CD1c-positive myeloid dendritic cell (primary cell): ENCODE results near the gene TMEM135.

ENCODE experiments used
- DNase-seq: peaks from one replicate; pipeline ENCODE4 v3.0.0-alpha.2; 2016; ENCODE audit errors: extremely low spot score

TMEM135 gene

DNA sequence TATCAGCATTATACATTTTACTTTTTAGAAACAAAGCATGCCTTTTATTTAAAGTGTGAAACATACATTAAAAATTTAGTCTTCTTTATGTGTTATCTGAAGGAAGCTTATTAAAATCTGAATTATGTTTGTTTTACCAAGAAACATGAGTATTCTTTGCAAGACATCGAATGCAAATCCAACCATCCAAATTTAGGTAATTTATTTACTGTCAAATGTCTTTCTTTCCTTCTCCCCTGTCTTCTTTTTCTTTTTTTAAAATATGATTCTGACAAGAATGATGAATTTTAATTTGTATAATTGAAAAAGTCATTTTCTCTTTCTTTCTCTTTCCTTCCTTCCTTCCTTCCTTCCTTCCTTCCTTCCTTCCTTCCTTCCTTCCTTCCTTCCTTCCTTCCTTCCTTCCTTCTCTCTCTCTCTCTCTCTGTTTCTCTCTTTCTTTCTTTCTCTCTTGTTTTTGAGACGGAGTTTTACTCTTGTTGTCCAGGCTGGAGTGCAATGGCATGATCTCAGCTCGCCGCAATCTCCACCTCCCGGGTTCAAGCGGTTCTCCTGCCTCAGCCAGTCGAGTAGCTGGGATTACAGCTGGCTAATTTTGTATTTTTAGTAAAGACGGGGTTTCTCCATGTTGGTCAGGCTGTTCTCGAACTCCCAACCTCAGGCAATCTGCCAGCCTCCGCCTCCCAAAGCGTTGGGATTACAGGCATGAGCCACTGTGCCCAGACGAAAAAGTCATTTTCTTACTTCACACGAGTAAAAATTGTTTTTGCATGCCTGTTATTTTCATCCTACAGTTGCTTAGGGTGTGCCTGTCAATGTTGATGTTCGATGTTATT, 157.5 kb downstream of the TMEM135 start:
- no peak for DNase-seq

DNA sequence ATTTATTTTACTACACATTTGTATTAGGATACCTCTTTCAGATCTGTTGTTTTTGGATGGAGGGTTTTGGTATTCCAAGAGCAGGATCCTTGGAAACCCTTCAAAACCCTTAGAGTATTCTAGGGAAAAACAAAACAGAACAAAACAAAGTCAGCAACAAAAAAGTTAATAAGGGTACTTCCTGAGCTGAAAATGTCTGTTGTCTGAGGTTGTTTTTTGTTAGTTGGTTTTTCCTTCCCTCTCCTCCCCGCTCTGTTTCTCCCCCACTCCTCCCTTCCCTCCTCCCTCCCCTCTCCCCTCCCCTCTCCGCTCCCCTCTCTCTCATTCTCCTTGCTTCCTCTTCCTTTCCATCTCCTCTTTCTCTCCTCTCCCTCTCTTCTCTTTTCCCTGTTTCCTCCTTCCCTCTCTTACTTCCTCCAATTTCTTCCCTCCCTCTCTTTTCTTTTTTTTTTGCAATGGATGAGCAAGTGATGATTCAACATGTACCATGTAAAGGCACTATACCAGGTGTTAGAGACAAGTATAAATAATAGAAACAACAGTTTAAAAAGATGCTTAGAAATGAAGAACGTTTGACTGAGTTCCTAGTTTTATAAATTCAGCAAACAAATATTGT, 160.6 kb downstream of the TMEM135 start:
- no peak for DNase-seq

DNA sequence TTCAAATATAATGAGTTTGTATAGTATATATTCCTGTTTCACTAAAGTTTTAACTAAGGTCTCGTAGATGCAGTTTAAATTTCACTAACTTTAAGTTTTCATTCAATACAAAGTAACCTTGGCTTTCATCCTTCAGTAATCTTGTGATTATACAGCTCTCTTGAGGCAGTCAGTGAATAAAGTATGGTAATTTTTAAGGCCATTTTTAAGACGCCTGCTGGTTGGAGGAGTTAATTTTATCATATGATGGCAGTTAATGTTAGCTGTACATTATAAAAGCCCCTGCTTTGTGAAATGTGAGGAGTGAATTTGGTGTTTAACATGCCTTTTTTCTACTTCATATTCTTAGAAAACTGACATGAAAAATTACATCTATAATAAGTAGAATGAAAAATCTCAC, 163.6 kb downstream of the TMEM135 start:
- DNase-seq = no peak

DNA sequence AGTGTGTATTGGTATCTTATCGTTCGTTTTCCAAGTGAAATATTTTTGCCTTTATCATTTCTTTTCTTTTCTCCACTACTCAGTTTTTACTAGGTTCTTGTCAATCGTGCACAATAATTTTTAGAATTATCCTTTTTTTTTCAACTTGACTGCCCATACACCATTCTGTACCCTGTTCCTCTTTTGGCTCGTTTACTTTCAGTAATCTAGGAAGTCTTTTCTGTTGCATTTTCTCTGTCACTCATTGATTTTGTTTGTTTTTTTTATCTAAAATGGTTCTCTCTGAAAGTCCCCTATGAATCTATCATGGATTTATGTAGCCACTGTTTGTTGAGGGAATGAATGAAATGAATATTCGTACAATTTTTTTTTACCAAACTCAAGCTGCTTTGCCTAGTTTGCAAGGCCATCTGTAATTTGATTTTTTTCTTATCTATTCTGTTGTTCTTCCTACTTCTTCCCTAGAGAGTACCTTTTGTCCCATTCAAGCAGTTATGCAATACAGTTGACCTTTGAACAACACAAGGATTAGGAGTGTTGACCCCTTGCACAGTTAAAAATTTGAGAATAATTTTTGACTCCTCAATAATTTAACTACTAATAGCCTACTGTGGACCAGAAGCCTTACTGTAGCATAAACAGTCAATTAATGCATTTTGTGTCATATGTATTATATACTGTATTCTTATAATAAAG, 166.3 kb downstream of the TMEM135 start:
- DNase-seq = no peak

DNA sequence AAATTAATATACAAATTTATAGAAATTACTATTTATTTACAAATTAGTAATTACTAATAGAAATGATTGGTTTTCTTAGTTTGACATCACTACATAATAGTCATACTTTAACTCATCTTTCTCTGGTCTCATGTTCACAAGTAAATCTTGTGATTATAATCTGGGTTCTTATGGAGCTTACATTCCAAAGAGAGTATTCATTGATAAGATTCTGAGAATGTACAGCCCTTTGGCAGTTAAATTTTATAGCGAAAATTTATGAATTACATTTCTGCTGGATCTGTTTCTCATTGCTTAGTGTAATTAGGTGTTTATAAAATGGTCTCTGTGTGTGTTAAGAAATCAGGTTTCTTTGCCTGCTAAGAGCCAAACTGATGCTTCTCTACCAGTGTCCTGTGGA, 175.2 kb downstream of the TMEM135 start:
- DNase-seq = no peak

DNA sequence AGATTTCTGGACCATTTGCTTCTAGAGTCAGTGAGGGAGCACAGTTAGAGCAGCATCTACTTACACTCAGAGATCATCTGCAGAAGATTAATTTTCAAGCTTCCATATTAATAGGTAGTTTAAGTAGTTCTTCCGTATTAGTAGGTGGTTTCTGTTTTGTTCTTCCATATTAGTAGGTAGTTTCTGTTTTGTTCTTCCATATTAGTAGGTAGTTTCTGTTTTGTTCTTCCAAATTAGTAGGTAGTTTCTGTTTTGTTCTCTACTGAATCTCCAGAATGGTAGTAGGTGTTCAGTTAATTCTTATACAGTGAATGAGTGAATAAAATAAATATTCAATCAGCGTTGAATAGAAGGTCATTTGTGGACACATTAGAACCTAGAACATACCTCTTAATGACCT, 175.7 kb downstream of the TMEM135 start:
- DNase-seq = no peak

DNA sequence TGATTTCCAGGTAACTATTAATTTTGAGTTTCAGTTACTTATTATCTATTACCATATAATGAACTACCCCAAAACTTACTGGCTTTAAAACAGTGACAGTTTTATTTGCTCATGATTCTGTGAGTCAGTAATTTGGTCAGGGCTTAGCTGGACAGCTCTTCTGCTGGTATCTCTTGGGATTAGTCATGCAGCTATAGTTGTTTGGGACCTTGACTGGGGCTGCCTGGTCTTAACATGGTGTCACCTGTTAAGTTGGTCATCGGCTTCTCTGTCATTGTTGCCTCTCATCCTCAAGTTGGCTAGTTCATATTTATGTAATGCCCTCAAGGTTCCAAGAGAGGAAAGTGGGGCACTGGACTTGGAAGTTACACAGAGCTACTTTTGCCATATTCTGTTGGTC, 177.5 kb downstream of the TMEM135 start:
- DNase-seq = no peak

DNA sequence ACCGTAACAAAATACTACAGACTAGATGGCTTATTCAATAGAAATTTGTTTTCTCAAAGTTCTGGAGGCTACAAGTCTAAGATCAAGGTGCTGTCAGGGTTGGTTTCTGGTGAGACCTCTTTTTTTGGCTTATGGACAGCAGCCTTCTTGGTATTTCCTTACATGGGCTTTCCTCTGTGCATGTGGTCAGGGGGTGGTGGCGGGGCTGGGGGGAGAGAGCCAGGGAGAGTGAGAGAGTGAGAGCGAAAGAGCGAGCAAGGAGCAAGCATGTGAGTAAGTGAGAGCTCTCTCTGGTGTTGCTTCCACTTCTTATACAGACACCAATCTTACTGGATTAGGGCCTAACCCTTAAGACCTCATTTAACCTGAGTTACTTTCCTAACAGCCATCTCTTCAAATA, 181.5 kb downstream of the TMEM135 start:
- DNase-seq = no peak

DNA sequence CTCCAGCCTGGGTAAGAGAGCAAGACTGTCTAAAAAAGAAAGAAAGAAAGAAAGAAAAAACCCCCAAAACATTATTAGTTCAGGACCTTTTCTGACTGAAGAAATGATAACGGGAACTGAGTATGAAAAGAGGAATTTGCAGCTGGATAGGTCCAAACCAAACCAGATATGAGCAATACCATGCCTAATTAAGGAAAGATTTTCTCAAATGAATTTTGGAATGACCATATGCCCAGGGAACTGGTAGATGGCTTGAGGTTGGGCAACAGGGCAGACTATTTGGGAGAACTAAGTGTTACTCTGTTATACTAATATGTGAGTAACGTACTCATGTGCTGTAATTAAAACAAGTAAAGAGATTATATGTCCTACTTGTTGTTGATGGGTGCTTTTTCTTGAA, 186.1 kb downstream of the TMEM135 start:
- DNase-seq = no peak

DNA sequence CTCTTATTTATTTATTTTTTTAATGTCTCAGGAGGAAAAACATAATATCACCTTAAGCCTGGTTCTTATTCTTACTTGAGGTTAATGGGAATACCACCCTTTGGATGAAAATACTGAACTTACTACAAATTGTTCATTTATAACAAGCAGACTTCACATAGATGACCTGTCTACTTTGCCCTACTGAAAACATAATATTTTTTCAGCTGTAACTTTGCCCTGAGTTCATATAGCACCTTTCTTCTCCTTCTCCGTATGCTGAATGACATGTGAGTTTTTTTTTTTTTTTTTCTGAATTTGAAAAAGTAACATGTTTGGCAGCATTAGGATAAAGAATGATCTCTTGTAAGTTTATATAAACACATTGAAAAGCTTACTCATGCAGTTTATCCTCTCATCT, 186.8 kb downstream of the TMEM135 start:
- DNase-seq = no peak

DNA sequence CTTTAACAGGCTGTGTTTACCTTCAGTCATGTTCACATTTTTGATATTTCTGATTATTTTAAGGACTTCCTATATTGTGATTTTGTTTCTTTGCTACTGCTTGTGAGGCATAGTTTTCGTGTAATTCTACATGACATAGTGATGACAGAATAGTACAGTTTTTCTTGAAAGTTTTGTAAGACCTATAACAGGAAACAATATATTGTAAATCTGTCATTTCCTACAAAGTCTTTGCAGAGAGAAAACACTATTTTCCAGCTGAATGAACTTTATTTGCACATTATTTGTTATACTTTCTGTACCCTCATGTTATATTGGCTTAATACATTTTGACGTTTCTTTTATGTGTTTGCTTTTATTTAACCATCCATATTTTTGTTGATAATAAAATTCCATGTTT, 191.1 kb downstream of the TMEM135 start:
- DNase-seq = no peak

DNA sequence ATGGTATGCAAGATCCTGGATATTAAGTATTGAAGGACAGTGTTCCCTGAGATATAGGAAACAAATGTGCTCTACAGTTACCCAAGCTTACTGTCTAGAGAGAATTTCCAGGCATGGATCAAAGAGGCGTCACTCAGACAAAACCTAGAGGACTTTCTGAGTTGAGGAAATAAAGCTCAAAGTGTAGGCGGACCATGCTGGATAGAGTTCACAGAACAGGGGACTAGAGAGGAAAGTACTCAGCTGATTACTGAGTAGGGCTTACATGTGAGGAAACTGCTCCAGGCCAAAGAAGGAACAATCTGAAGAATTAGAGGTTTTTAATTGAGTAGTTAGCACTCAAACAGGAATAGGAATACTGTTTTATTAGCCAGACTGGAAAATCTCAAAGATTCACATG, 193.3 kb downstream of the TMEM135 start:
- no peak for DNase-seq

DNA sequence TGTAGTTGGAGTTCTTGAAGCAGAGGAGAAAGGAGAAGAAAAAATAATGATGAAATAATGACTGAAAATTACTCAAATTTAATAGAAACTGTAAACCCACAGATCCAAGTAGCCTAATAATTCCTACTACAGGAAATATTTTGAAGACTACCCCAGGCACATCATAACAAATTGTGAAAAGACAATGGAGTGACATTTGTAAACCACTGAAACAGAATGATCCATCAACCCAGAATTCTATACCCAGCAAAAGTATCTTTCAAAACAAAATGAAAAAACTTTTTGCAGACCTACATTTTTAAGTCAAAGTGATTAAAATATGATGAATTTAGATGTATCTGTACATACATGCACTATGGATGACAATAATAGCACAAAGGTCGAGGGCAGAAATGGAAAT, 194.6 kb downstream of the TMEM135 start:
- no peak for DNase-seq

DNA sequence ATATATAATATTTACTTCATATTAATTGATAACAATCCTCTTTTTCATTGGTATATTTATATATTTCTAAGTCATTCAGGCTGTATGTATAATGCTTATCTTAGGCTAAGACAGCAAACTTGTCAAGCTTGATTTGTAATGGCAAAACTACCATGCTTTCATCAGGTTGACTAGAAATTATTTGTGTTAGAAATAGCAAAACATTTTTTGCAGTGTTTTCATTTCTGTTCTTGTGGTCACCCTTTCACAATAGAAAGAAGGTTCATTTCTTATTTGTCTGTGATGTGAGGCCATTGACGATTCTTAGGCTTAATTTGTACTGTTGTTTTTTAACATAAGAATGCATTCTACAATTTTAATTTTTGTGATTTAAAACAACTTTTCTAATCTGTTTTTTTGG, 197.6 kb downstream of the TMEM135 start:
- no peak for DNase-seq

DNA sequence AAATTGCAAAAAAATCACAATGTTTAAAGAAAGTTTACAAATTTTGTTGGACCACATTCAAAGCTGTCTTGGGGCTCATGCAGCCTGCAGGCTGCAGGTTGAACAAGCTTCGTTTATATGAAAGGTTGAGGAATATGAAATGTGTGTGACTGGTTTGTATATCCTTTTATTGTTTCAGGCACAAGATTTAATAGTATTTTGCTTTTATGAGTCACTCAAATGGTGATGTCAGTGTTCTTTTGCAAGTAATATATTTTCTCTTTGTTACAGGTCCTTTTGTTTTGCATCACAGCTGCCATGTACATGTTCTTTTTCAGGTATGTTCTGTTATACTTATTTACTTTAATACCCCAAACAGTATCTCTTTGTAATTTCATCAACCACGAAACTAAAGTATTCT, 198.6 kb downstream of the TMEM135 start:
- no peak for DNase-seq

DNA sequence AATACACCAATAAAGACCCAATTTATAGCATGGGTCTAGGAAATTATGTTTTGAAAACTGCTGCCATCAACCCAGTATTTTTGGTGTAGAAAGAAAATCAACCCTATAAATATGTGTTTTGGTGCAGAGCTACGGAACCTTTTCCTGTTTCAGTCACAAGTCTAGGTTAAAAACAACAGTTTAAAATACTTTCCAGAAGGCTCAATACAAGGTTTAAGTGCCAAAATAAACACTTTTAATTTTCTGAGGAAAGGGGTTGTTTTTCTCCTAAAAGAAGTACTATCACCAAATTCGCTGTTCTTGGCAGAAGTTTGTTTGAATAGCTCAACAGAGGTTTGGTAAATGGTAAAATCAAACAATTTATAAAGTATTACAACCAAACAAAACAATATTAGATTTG, 201.3 kb downstream of the TMEM135 start:
- no peak for DNase-seq

DNA sequence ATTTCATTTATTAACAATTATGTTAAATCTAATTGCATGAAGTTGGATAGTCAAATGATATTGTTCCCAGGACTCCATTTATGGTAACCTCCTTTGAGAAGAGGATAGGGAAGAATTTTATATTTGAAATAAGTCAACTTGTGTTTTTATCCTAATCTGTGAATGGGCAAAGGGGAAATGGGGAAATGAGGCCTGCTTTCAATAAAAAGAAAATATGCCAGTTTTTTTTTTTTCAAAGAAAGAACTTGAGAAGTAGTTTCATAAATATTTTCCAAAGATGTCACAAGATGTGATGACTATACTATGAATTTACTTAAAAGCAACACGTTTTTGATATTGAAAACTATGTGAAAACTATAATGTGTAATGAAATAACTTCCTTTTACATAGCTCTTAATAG, 201.8 kb downstream of the TMEM135 start:
- DNase-seq = no peak

DNA sequence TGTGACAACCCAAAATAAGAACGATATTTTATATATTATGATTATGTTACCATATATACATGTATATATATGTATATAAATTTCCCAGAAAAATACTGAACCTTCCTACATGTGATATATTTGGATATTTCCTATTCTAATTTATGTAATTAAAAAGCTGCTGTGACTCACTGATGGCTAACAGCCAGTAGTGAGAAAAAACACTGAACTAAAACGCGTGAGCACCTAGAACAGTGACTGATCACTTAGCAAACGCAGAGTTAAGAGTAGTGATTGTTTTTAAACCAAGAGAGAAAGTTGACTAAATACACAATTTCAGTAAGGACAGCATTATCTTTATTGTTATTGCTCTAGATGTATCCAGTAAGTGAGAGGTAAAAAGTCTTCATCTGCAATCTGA, 213.8 kb downstream of the TMEM135 start:
- no peak for DNase-seq

DNA sequence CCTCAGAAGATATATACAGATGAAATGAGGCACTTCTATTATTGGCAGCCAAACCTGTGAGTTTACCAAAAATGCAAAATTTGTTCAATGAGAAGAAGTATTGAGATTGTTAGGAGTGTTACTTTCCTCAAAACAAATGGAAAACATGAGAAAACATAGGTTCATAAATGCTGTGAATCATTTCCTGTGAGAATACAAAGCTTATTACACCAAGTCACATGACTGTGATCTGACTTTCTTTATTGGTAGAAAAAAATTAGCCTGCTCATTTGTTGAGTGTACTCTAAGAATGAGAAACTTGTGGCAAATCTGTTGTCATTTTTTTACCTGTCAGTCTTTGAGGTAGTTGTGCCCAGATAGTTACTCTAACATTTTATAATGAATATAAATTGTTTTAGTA, 215.1 kb downstream of the TMEM135 start:
- no peak for DNase-seq

DNA sequence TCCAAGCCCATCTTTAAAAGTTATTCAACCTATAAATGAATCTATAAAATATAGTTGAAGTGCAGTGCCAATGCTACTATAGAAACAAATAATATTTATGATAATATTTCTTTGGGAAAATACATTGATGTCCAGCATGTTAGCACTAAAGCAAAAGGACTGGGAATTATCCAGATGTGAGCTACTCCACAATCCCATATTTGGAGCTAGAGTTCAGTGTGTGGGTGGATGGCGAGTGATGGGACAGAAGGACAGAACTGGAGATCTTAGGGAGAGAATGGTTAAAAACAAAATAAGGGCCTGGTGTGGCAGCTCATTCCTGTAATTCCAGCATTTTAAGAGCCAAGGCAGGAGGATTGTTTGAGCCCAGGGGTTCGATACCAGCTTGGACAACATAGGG, 216.8 kb downstream of the TMEM135 start:
- DNase-seq = no peak

DNA sequence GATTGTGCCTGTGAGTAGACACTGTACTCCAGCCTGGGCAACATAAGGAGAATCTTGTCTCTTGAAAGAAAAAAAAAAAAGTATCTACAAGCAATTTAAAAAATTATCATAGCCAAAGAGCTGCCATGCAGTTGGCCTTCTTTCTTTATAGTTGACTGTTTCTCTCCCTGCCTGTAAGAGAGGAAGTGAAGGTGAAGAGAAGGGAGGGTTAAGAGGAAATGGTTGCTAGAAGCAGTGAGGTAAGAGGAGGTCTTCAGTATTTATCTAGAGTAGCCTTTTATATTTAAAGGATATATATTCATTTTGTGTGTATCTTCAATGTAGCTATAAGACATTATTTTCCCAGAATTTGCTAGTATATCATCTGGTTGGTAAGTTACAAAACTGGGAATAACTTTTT, 217.9 kb downstream of the TMEM135 start:
- DNase-seq = no peak

DNA sequence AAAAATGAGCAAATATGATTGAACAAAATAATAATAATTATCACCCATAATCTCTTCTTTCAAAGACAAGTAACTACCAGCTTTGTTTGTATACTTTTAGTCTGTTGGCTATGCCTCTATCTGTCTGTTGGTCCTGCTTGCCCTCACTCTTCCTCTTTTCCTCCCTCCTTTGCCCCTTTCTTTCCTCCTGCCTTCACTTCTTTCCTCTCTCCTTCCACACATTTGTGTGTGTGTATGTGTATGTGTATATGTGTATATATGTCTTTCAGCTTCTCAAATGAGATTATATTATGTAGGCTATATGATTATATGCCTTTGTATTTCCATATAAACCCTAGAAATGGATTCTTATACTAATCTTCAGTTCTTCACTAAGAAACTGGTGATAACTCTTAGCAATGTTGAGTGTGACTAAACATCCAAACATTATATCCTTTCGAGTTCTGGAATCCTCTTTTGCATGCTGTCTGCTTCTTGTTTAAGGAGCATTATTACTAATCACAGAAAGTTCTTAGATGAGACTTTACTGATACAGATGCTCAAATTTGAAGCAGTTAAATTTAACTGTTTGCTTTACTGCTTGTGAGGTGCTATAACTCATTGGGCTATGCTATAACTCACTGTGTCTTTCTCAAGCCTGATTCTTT, 219.1 kb downstream of the TMEM135 start:
- no peak for DNase-seq
